MCF 10A (cell line): ENCODE data around the gene OTOF. TPM values are rescaled to one million over a fixed set of nuclear protein-coding genes. Genes with fewer than 3 reads are reported as not detected.

Source experiments
- BruUV-seq: library from RNA; stranded (reverse); fragments of 400-500 nt; replicated peaks from 2 replicates; lab custom pipeline; 2021; lab: Mats Ljungman, UMichigan
- CTCF ChIA-PET: fragments of 300-600 bp; sonication (Branson Sonifier 250); formaldehyde crosslinking; extraction: SDS; loops from one replicate; lab custom pipeline; 2021; ENCODE audit warnings: antibody characterized with exemption, inconsistent platforms; lab: Yijun Ruan, JAX
- POLR2A ChIA-PET: fragments of 300-600, 350-650 bp; sonication (Branson Sonifier 250); formaldehyde crosslinking; extraction: SDS; loops from one replicate; lab custom pipeline; 2020; ENCODE audit warnings: antibody characterized with exemption, inconsistent platforms; lab: Yijun Ruan, JAX
- DNase-seq: peaks from one replicate; pipeline ENCODE4 v3.0.0-alpha.2; 2018; ENCODE audit not compliant: unreplicated experiment
- H3K27ac Mint-ChIP-seq: one replicate; pipeline ENCODE4 v1.8.0; 2022; ENCODE audit warnings: mild to moderate bottlenecking, low read depth, mixed read lengths; ENCODE audit not compliant: unreplicated experiment
- H3K27me3 Mint-ChIP-seq: one replicate; pipeline ENCODE4 v1.8.0; 2022; ENCODE audit warnings: mixed read lengths; ENCODE audit not compliant: insufficient read depth, unreplicated experiment
- H3K36me3 Mint-ChIP-seq: one replicate; pipeline ENCODE4 v1.8.0; 2022; ENCODE audit warnings: mild to moderate bottlenecking, moderate library complexity, mixed read lengths; ENCODE audit not compliant: insufficient read depth, unreplicated experiment
- H3K4me1 Mint-ChIP-seq: one replicate; pipeline ENCODE4 v1.8.0; 2022; ENCODE audit warnings: mixed read lengths; ENCODE audit not compliant: insufficient read depth, unreplicated experiment
- H3K4me3 Mint-ChIP-seq: one replicate; pipeline ENCODE4 v1.8.0; 2022; ENCODE audit warnings: mild to moderate bottlenecking, moderate library complexity, mixed read lengths; ENCODE audit not compliant: unreplicated experiment
- H3K9me3 Mint-ChIP-seq: one replicate; pipeline ENCODE4 v1.8.0; 2022; ENCODE audit warnings: mixed read lengths; ENCODE audit not compliant: unreplicated experiment
- intact Hi-C: fragments of 100-400 bp; cut with micrococcal nuclease; formaldehyde crosslinking; loops from 2 replicates; pipeline ENCODE4 v1.14.1; 2022
- total RNA-seq: library from RNA; stranded (reverse); gene quantifications from 2 replicates; pipeline ENCODE4 v1.2.3, GENCODE V29; 2022
- TF ChIP-seq, protein P1 (sequence below): fragments of 200-600 bp; IDR thresholded peaks from one replicate; pipeline ENCODE4 v1.8.0; 2022; ENCODE audit warnings: antibody characterized with exemption, mild to moderate bottlenecking; ENCODE audit not compliant: unreplicated experiment

OTOF gene
- total RNA-seq, 1 experiment from 2014 or later = not detected

GRCh38 chr2:26421961-26422360 lies 56.0 kb downstream of the OTOF start:
- POLR2A ChIA-PET = no interaction called here
- TF ChIP-seq, protein P1, sequence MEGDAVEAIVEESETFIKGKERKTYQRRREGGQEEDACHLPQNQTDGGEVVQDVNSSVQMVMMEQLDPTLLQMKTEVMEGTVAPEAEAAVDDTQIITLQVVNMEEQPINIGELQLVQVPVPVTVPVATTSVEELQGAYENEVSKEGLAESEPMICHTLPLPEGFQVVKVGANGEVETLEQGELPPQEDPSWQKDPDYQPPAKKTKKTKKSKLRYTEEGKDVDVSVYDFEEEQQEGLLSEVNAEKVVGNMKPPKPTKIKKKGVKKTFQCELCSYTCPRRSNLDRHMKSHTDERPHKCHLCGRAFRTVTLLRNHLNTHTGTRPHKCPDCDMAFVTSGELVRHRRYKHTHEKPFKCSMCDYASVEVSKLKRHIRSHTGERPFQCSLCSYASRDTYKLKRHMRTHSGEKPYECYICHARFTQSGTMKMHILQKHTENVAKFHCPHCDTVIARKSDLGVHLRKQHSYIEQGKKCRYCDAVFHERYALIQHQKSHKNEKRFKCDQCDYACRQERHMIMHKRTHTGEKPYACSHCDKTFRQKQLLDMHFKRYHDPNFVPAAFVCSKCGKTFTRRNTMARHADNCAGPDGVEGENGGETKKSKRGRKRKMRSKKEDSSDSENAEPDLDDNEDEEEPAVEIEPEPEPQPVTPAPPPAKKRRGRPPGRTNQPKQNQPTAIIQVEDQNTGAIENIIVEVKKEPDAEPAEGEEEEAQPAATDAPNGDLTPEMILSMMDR = no peak
- H3K27ac Mint-ChIP-seq = no peak overlapping the region
- CTCF ChIA-PET = no interaction called here
- H3K36me3 Mint-ChIP-seq = no peaks in the 10 kb centered on the region
- H3K9me3 Mint-ChIP-seq = no peaks in the 10 kb centered on the region
- H3K27me3 Mint-ChIP-seq = peaks cover 9% of the 10 kb centered on the region
- H3K4me1 Mint-ChIP-seq = no peaks in the 10 kb centered on the region
- intact Hi-C loops = no loop called here
- DNase-seq = no peak
- BruUV-seq = no TSS peak
- H3K4me3 Mint-ChIP-seq = no peak overlapping the region

DNA sequence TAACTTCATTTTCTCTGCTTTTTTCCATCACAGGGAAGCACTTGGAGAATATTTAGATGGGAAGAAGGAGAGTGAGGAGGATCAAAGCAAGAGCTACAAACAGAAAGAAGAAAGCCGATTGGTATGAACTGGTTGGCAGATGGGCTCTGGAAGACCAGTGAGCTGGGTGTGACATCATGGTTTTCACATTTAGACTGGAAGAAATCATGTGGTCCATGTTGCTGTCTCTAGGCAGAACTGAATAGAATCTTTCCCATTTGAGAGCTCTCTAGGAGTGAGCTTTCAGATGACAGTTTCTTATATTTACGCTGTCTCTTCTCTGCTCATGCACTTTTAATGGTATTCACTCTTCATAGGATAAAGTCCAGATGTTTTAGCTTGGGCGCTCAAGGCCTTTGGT lies 63.6 kb downstream of the OTOF start:
- CTCF ChIA-PET = interaction anchor here (0.6 to 0.9 kb wide), 3 partner anchors 164 to 492 kb away, joined by 3 to 5 read pairs (median 3); no protein-coding TSS in a partner anchor
- BruUV-seq = no TSS peak
- POLR2A ChIA-PET = interaction anchor here (0.7 to 1.3 kb wide), 3 partner anchors 13 to 66 kb away, joined by 3 to 6 read pairs (median 3); partner anchors contain the start of gene DRC1

DNA sequence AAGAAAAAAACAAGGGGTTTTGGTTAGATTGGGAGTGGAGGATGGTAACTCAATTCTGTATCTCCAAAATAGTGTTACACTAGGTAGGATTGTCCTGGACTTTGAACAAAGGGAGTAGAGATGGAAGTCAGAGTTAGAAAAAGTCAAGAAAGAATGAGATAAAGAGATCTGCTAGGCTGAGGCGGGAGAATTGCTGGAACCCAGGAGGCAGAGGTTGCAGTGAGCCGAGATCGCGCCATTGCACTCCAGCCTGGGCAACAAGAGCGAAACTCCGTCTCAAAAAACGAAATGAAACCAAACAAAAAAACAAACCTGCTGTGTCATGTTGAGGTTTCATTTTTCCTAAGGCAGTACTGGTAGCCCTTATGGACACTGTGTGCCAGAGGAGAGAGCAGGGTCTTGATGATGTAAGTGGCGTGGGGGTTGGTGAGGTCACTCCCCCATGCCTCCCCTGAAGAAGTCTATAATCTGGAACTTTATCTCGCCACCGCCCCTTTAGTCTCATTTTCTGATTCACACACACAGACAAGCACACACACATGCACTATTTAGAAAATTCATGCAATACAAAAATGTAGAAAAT lies 65.7 kb downstream of the OTOF start:
- H3K9me3 Mint-ChIP-seq = no peaks in the 10 kb centered on the region
- POLR2A ChIA-PET = interaction anchor here (0.6 kb wide), 1 partner anchor 55 kb away, joined by 3 read pairs; no protein-coding TSS in a partner anchor
- no peaks in the 10 kb centered on the region for H3K27me3 Mint-ChIP-seq
- BruUV-seq = no TSS peak
- H3K4me3 Mint-ChIP-seq = no peak overlapping the region
- intact Hi-C loops = no loop called here
- CTCF ChIA-PET = no interaction called here
- H3K4me1 Mint-ChIP-seq = no peaks in the 10 kb centered on the region
- H3K27ac Mint-ChIP-seq = no peak overlapping the region
- no peak for DNase-seq
- TF ChIP-seq, protein P1 = no peak
- H3K36me3 Mint-ChIP-seq = no peaks in the 10 kb centered on the region

More for the DNA sequence above, 63.6 kb downstream of the OTOF start:
- Mint-ChIP-seq H3K4me1 (no peaks in the 10 kb centered on the region), H3K27ac (no peak overlapping the region), H3K9me3 (no peaks in the 10 kb centered on the region), H3K27me3 (peaks cover 1% of the 10 kb centered on the region), H3K36me3 (no peaks in the 10 kb centered on the region), H3K4me3 (no peak overlapping the region)
- DNase-seq = no peak
- intact Hi-C loops = no loop called here
- TF ChIP-seq, protein P1 = no peak

DNA sequence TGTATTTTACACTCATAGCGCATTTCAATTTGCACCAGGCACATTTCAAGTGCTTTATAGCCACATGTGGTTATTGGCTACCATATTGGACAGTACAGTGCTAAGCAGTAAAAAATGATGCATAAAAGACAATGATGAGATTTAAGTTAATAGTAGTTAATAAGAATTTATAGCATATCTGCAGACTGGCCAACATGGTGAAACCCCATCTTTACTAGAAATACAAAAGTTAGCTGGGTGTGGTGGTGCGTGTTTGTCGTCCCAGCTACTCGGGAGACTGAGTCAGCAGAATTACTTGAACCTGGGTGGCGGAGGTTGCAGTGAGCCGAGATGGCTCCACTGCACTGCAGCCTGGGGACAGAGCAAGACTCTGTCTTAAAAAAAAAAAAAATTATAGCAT lies 66.5 kb downstream of the OTOF start:
- no TSS peak for BruUV-seq
- H3K27me3 Mint-ChIP-seq = no peaks in the 10 kb centered on the region
- POLR2A ChIA-PET = no interaction called here

More for the DNA sequence above, 66.5 kb downstream of the OTOF start:
- H3K27ac Mint-ChIP-seq = no peak overlapping the region
- intact Hi-C loops = no loop called here
- TF ChIP-seq, protein P1 = no peak
- no peaks in the 10 kb centered on the region for H3K9me3 Mint-ChIP-seq
- CTCF ChIA-PET = no interaction called here
- DNase-seq = no peak
- no peak overlapping the region for H3K4me3 Mint-ChIP-seq
- H3K4me1 Mint-ChIP-seq = no peaks in the 10 kb centered on the region
- H3K36me3 Mint-ChIP-seq = no peaks in the 10 kb centered on the region
